Stimulated activated naive B cell treated with anti-CD40 and anti-IgM and Interleukin-4, amounts not matched to agents 10 μg/mL and 1 μg/mL and 100 μg/mL, for 72 hours (primary cell): Measurements from ENCODE around the gene PCDHB7.
"Not testable (repeated sequence)": the region's sequence is repeated elsewhere in the genome, so short reads cannot be mapped to it uniquely, and the experiment has no call there.

ENCODE experiments used
- ATAC-seq, 2 donors: fragments of 150-1000 bp; cut with Tn5 transposase; replicated peaks; 2 replicates each; pipeline ENCODE4 v1.10.0; 2021; ENCODE audit warnings: moderate library complexity in 1 of 2
- DNase-seq: peaks from one replicate; pipeline ENCODE4 v3.0.0; 2021
- H3K27ac Mint-ChIP-seq: one replicate; pipeline ENCODE4 v1.8.0; 2022; ENCODE audit warnings: mild to moderate bottlenecking, mixed read lengths
- H3K27me3 Mint-ChIP-seq, 2 donors: one replicate each; pipeline ENCODE4 v1.8.0; 2022; ENCODE audit warnings: mixed read lengths in 2 of 2
- H3K36me3 Mint-ChIP-seq, 2 donors: one replicate each; pipeline ENCODE4 v1.8.0; 2022; ENCODE audit warnings: mixed read lengths in 2 of 2, mild to moderate bottlenecking in 1 of 2
- H3K4me1 Mint-ChIP-seq, 2 donors: one replicate each; pipeline ENCODE4 v1.8.0; 2022; ENCODE audit warnings: mixed read lengths in 2 of 2, mild to moderate bottlenecking in 1 of 2
- H3K4me3 Mint-ChIP-seq, 2 donors: one replicate each; pipeline ENCODE4 v1.8.0; 2022; ENCODE audit warnings: mild to moderate bottlenecking in 2 of 2, mixed read lengths in 2 of 2, moderate library complexity in 1 of 2
- H3K9me3 Mint-ChIP-seq, 2 donors: one replicate each; pipeline ENCODE4 v1.8.0; 2022; ENCODE audit warnings: mixed read lengths in 2 of 2, mild to moderate bottlenecking in 1 of 2

PCDHB7 gene

GRCh38 chr5:141223112-141223783 is 50.8 kb downstream of the PCDHB7 start, which contains the start of gene PCDHB14:
Gene PCDHB14 (plus strand): TSS chr5:141223343. CDS start chr5:141223506, 163 bp downstream.
- ATAC-seq = no peak
- peak within 1 kb of the TSS; percentile 20 to 22 for H3K4me3 Mint-ChIP-seq
- H3K27me3 Mint-ChIP-seq = peaks cover 51 to 77% of the 10 kb centered on the region in 2 donors
- peaks cover 3 to 11% of the 10 kb centered on the region in 2 donors for H3K36me3 Mint-ChIP-seq
- peaks cover 9 to 21% of the 10 kb centered on the region in 2 donors for H3K9me3 Mint-ChIP-seq
- no peak within 1 kb of the TSS for H3K27ac Mint-ChIP-seq
- DNase-seq = no peak
- no peaks in the 10 kb centered on the region for H3K4me1 Mint-ChIP-seq

- peaks cover 51 to 64% of the 10 kb centered on the region in 2 donors for H3K27me3 Mint-ChIP-seq
- not testable (repeated sequence) for H3K4me1 Mint-ChIP-seq, H3K4me3 Mint-ChIP-seq, H3K36me3 Mint-ChIP-seq, H3K27ac Mint-ChIP-seq, ATAC-seq, DNase-seq
- H3K9me3 Mint-ChIP-seq = peaks cover 9 to 15% of the 10 kb centered on the region in 2 donors
These were observed 52.4 kb downstream of the PCDHB7 start for GRCh38 chr5:141224844-141225243.

GRCh38 chr5:141225421-141225820 is 53.0 kb downstream of the PCDHB7 start:
- peaks cover 45 to 58% of the 10 kb centered on the region in 2 donors for H3K27me3 Mint-ChIP-seq
- H3K36me3 Mint-ChIP-seq, ATAC-seq, H3K4me1 Mint-ChIP-seq, H3K4me3 Mint-ChIP-seq, H3K27ac Mint-ChIP-seq, DNase-seq: not testable (repeated sequence)
- peaks cover 6 to 12% of the 10 kb centered on the region in 2 donors for H3K9me3 Mint-ChIP-seq
